Measurements from ENCODE around the gene IL1RAPL2. TPM values are rescaled to one million over a fixed set of nuclear protein-coding genes. Genes with fewer than 3 reads are reported as not detected.

The IL1RAPL2 gene
- total and polyA plus RNA-seq, 2 donors (not counting 3 experiments of a cell fraction or from before 2014, with no cell fraction given) = not detected

DNA sequence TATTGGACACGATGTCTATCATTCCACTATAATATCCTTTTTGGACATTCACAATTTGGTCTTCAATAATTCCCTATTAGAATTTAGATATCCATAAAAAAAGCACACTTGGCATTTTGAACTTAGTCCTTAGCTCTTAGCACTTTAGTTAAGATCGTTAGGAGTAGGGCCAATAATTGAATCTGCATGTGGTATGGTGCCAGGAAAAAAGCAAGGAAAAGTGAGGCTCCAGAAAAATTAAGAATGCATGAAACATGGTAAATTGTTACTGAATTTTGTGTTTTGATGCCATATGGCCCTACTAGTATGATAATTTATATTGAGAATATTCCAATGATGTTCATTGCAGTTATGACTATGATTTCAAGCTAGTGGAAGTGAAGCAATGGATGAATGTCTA is 708.1 kb downstream of the IL1RAPL2 start:
- Histone ChIP-seq H3K79me2 (ENCODE audit: control insufficient read depth, insufficient read depth, low read length) (no peaks in the 10 kb centered on the region), H3K27ac (ENCODE audit: insufficient read depth, low read depth, low read length) (no peak overlapping the region), H3K9me3 (replicated peaks; ENCODE audit: control insufficient read depth, insufficient read depth, low read length) (no peaks in the 10 kb centered on the region), H3K36me3 (ENCODE audit: control insufficient read depth in 2 of 2, extremely low read depth in 1 of 2, insufficient read depth in 2 of 2, low read length in 2 of 2) (no peaks in the 10 kb centered on the region), H3K9ac (replicated peaks; ENCODE audit: extremely low read depth, insufficient read depth, low read length) (no peak overlapping the region), H4K20me1 (replicated peaks; ENCODE audit: control insufficient read depth, extremely low read depth, insufficient read depth, low read length) (no peaks in the 10 kb centered on the region), H3K4me1 (ENCODE audit: control insufficient read depth, extremely low read depth, insufficient read depth, low read length) (no peaks in the 10 kb centered on the region), H3K4me3 (replicated peaks in 1 of 3; ENCODE audit: insufficient read depth in 1 of 3, low read depth in 1 of 3, low read length in 3 of 3) (no peak overlapping the region), H2AFZ (ENCODE audit: low read depth, low read length) (no peak overlapping the region), H3K4me2 (ENCODE audit: insufficient read depth, low read length) (no peak overlapping the region), H3K27me3 (ENCODE audit: control insufficient read depth in 2 of 2, insufficient read depth in 2 of 2, low read length in 2 of 2) (no peaks in the 10 kb centered on the region), H3K9me1 (replicated peaks; ENCODE audit: control insufficient read depth, extremely low read depth, insufficient read depth, low read length) (no peaks in the 10 kb centered on the region)
- intact Hi-C loops (cut with micrococcal nuclease) = no loop called here
- dilution Hi-C loops (cut with MboI; ENCODE audit: extremely low pct_ligation_motif_present, low sequenced_read_pairs) = no loop called here
- POLR2A ChIA-PET = no interaction called here
- FAIRE-seq = no peak
- no TSS peak for BruUV-seq (replicated peaks)
- DNase-seq (ENCODE audit: low read depth, low spot score) = no peak
- TF ChIP-seq POLR2AphosphoS5 (IDR thresholded peaks at IDR 0.05; ENCODE audit: insufficient read depth, low read depth, low read length) = no peak
- no peak for TF ChIP-seq GATA2 (IDR thresholded peaks at IDR 0.05; ENCODE audit: insufficient read depth, insufficient read length, low read depth, low read length)
- TF ChIP-seq FOS (IDR thresholded peaks at IDR 0.05; ENCODE audit: borderline replicate concordance, insufficient read depth, low read length) = no peak
- no peak for TF ChIP-seq JUN (IDR thresholded peaks at IDR 0.05; ENCODE audit: borderline replicate concordance, insufficient read depth, insufficient read length, low read depth)
- TF ChIP-seq EZH2 (IDR thresholded peaks at IDR 0.05; ENCODE audit: borderline replicate concordance, low read depth, low read length, severe bottlenecking) = no peak
- no peak for TF ChIP-seq MAX (IDR thresholded peaks at IDR 0.05; ENCODE audit: insufficient read depth, insufficient read length)
- TF ChIP-seq, protein P1, sequence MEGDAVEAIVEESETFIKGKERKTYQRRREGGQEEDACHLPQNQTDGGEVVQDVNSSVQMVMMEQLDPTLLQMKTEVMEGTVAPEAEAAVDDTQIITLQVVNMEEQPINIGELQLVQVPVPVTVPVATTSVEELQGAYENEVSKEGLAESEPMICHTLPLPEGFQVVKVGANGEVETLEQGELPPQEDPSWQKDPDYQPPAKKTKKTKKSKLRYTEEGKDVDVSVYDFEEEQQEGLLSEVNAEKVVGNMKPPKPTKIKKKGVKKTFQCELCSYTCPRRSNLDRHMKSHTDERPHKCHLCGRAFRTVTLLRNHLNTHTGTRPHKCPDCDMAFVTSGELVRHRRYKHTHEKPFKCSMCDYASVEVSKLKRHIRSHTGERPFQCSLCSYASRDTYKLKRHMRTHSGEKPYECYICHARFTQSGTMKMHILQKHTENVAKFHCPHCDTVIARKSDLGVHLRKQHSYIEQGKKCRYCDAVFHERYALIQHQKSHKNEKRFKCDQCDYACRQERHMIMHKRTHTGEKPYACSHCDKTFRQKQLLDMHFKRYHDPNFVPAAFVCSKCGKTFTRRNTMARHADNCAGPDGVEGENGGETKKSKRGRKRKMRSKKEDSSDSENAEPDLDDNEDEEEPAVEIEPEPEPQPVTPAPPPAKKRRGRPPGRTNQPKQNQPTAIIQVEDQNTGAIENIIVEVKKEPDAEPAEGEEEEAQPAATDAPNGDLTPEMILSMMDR (IDR thresholded peaks at IDR 0.05; ENCODE audit: extremely low read depth in 1 of 2, insufficient read depth in 1 of 2, low read depth in 1 of 2, low read length in 2 of 2) = no peak
- no peak for TF ChIP-seq POLR2A (IDR thresholded peaks at IDR 0.05; ENCODE audit: low read depth, low read length)
- TF ChIP-seq MYC (IDR thresholded peaks at IDR 0.05; ENCODE audit: low read depth, low read length) = no peak
- CTCF ChIA-PET = no interaction called here
